Stimulated activated CD4-positive, alpha-beta T cell treated with anti-CD3 and anti-CD28 coated beads, TNF-alpha, amount 100 ng/mL, for 48 hours (primary cell): ENCODE measurements around the gene SELENBP1.
A peak's percentile ranks its signal among the peaks of the same experiment; 100 is the strongest.
"Not testable (repeated sequence)": the region's sequence is repeated elsewhere in the genome, so short reads cannot be mapped to it uniquely, and the experiment has no call there.

Source experiments
- DNase-seq, 3 donors: peaks; one replicate each; pipeline ENCODE4 v3.0.0-alpha.2; 2020; ENCODE audit warnings: low read depth in 3 of 3

Gene SELENBP1

DNA sequence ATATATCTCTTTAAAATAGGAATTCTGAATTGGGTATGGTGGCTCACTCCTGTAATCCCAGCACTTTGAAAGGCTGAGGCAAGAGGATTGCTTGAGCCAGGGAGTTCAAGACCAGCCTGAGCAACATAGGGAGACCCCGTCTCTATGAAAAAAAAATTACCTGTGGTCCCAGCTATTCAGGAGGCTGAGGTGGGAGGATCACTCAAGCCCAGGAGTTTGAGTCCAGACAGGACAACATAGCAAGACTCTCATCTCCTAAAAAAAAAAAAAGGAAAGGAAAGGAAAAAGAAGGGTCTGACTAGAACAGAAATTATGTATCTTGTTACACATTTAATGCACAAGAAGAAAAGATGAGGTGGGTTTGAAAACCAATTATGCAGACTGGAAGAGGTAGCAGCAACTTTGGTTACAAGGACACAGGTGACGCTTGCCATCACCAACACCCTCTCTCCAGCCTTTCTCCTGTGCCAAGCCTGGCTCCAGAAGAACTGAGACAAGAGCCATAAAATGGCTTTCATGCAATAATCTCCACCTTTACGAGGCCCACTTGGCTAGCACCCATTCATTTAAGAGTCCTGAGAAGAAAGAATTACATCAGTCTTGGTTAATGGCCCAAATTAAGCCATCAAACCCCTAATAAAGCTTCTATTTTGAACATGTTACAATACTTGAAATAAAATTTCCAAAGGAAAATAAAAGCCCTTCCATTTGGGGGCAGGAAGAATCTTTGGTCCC, 4.8 kb upstream of the SELENBP1 start:
- DNase-seq: no peak

DNA sequence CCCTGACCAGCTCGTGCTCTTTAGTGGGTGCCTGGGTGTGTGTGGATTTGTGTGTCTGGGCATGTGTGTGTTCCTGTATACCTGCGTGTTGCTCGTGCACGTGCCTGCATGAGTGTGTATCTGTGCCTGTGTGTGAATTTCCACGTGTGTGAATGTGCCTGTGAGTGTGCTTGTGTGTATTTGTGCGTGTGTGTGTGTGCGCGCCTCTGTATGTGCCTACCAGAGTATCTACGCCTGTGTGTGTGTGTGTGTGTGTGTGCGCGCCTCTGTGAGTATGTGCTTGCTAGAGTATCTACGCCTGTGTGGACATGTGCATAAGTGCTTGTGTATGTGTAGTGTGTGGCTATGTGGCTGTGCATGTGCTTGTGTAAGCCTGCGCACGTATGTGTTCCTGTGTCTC, 691 bp upstream of the SELENBP1 start:
- no peak for DNase-seq

GRCh38 chr1:151371370-151372057, 991 bp downstream of the SELENBP1 start:
- DNase-seq: no peak

GRCh38 chr1:151370211-151370911, 2.1 kb downstream of the SELENBP1 start:
- DNase-seq: no peak

- DNase-seq: no peak
These were observed 2.9 kb downstream of the SELENBP1 start for GRCh38 chr1:151369621-151370048.

DNA sequence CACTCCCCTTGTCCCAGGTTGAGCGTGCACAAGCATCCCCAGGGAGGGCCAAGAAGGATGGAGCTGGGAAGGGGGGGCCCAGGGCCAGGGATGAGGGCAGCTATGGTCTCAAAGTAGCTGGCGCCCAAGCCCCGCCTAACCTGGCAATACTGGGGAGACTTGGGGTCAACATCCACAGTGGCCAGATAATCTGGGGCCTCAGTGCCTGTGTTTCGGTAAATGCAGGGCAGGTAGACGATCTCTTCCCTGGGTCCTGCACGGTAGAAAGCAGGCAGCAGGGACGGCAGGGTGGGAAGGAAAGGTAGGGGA, 3.2 kb downstream of the SELENBP1 start:
- no peak for DNase-seq

DNA sequence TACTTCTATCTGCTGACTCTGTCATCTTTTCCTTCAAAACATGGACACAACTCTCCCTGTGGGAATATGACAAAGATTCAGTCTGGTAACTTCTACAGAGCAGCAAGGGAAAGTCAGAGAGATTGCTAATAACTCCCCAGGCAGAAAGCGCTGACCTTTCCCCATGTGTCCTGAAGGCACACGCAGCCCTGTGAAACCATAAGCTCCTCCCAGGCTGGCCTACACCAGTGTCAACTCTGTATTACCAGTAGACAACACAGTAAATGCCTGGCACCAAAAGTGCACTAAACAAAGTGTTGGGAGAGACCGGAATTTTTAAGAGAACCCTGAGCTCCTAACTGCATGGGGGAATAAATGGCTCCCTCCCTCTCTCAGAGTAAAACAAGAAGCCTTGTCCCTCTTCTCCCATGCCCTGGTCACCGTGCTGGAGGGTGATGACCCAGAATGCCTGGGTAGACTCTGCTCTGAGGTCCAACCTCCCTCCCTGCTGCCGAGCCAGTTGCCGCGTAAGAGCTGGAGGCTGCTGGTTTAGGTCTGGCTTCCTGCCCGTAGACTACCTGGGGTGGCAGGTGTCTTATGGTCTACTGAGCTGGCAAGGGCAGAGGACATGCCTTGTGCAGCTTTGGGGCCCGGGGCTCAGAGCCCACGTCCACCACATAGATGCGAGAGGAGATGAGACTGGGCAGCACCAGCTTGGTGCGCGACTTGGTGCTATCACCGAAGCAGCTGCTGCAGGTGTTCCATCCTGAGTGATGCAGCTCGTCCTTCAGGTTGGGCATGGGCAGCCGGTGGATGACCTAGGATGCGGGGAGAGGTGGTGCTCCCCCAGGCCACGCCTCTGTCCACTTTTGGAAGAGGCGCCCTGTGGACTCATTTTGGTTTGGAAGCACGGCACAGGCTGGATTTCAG, 3.9 kb downstream of the SELENBP1 start:
- DNase-seq: no peak

DNA sequence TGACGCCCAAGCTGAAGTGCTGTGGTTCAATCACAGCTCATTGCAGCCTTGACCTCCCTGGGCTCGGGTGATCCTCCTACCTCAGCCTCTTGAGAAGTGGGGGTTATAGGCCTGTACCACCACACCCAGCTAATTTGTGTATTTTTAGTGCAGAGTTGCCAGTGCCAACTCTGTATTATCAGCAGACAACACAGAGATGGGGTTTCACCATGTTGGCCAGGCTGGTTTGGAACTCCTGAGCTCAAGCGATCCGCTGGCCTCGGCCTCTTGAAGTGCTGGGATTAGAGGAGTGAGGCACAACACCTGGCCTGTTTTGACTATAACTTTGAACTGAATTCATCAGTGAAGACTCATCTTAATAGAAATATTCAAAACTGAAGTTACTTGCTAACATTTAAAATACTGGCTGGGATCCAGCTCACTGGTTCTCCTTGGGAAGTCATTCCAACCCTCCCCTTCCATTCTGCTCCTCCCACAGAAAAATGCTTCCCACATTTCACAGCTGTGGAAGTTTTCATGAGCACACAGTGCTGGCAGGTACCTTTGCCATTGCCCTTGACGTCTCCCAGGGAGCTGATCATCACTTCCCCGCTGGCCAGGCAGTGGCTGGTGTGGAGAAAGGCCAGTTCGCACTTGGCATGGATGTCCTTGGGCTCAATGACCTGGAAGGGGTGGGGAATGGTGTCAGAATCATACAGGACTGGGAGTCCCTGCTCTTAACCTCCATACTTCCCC, 4.7 kb downstream of the SELENBP1 start:
- DNase-seq: no peak

DNA sequence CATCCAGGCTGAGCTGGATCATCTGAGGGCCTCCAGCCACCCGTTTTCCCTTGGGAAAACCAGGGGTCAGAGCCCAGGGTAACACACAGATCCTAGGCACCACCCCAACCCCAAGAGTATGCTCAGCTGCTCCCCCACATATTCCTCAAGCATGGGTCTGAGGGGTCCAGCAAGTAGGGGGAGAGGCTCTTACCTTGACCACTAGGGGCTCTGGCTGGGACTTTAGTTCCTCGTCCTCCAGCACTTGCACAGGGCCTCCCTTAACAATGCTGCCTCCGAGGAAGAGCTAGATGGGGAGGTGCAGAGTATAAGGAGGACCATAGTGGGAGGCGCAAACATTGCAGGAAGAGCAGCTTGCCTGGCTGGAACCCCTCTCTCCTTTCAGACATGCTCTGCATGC, 7.5 kb downstream of the SELENBP1 start:
- no peak for DNase-seq

DNA sequence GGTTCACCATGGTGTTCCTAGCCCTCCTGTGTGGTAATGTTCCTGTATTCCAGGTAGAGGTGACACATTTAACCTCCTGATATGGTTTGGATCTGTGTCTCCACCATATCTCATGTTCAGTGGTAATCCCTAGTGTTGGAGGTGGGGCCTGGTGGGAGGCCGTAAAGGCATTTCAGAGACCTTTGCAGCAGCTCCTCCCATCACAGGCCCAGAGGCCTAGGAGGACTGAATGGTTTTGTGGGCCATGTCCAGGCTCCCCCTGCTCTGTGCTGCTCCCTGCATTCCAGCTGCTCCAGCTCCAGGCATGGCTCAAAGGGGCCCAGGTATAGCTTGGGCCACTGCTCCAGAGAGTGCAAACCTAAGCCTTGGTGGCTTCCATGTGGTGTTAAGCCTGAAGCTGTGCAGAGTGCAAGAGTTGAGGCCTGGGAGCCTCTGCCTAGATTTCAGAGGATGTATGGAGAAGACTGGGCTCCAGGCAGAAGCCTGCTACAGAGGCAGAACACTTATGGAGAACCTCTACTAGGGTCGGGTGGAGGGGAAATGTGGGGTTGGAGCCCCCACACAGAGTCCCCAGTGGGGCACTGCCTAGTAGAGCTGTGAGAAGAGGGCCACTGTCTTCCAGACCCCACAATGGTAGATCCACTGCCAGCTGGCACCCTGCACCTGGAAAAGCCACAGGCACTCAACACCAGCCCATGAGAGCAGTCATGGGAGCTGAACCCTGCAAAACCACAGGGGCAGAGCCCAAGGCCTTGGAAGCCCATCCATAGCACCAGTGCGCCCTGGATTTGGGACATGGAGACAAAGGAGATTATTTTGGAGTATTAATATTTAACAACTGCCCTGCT, 10.0 kb downstream of the SELENBP1 start:
- DNase-seq: no peak

DNA sequence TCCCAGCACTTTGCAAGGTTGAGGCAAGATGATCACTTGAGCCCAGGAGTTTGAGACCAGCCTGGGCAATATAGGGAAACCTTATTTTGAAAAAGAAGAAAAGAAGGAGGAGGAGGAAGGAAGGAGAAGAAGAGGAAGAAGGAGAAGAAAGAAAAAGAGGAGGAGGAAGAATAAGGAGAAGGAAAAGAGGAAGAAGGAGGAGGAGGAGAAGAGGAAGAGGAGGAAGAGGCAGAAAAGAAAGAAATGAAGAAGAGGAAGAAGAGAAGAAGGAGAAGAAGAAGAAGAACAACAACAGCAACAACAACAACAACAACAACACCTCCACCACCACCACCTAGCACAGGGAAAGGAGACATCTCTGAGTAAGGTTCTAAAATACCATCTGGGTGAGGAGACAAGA, 10.6 kb downstream of the SELENBP1 start:
- DNase-seq: no peak

- DNase-seq: no peak
These were observed 15.8 kb downstream of the SELENBP1 start for GRCh38 chr1:151356696-151357095.

DNA sequence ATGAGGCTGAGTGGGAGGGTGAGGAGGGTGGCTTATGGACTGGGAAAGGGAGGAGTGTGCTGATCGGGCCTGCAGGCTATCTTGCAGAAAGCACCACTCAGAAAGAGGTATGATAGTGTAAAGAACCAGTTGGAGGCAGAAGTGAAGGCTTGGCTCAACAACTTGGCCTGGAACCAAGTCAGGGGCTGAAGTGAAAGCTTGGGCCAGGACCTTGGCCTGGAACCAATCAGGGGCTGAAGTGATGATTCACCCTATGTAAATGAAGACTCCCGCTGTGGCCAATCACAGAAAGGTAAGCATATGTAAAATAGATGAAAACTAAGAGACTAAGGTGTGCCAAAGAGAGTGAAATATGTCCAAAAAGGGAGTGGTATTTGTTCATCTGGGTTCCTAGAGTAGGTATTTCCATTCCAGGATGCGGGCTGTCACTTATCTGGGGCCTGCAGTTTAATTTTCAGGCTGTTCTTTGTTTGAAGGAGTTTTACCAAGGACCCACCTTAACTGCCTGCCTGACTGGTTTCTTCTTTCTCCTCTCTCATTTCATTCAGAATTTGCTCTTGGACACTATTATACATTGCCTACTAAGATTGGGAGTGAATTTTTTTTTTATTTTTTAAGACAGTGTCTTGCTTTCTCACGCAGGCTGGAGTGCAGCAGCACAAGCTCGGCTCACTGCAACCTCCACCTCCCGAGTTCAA, 20.3 kb downstream of the SELENBP1 start:
- DNase-seq: no peak

GRCh38 chr1:151350323-151350722, 22.2 kb downstream of the SELENBP1 start:
- not testable (repeated sequence) for DNase-seq

DNA sequence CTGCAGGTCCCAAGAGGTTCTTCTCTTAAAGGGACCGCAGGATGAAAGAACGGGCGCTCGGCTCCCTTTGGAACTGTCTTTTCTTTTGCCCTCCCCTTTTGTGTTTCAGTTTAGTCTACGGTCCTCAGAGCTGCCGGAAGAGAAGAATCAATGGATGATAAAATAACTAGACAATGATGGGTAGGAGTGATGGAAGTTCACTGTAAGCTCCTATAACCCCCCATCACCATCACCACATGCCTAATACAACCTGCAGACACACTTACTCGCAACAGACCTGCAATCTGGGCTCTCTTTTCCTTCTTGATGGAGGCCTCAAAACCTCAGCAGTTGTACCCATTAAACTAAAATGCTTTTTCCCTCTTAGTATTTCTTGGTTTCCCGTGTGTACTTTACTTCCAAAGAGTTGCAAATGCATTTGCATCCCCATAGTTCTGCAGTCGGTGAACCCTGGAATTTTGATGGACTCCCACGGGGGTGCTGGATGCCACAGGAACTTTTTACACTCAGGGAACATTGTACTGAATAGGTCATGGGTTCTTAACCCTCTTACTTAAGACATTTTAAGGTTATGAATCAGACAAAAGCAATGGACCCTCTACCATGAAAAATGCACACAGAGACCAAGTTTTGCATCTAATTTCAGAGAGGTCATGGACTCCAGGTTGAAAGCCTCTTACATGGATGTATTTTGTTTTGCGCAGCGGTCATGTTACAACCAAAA, 24.8 kb downstream of the SELENBP1 start:
- DNase-seq: no peak

GRCh38 chr1:151346769-151347522, 25.6 kb downstream of the SELENBP1 start, which contains the start of gene RFX5:
TSS of gene RFX5 (minus strand) at chr1:151347252. CDS start at chr1:151346320, 932 bp downstream.
- DNase-seq: peak; percentile 87 to 92 (median 87)

DNA sequence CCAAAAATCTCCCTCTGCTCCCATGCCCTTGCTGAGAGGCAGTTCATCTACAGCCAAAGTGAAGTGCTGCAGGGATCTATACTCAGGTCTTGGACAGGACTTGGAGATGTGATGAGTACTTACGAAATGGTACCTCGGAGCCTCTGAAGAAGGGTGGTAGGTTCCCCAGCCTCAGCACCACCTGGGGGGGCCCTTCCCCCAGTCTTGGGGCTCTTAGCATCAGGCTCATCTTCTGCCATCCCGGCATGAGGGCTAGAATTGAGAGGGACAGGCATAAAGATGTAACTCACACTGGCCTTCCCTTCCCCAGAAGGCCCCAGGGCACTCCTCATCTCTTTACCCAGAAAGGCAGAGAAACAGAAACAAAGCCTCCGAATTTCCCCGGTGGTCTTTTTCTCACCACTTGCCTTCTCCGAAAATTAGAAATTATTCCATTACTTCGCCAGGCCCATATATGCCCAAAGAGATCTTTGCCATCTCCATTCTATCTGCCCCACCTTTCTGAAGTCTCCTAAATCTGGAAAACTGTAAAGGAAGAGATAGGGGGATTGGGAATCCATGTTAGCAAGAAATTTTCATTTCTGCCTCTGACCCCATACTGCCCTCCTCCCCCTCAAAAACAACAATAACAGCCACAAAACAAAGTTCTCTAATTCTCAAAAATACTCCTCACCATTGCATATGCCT, 26.3 kb downstream of the SELENBP1 start:
- DNase-seq: no peak

DNA sequence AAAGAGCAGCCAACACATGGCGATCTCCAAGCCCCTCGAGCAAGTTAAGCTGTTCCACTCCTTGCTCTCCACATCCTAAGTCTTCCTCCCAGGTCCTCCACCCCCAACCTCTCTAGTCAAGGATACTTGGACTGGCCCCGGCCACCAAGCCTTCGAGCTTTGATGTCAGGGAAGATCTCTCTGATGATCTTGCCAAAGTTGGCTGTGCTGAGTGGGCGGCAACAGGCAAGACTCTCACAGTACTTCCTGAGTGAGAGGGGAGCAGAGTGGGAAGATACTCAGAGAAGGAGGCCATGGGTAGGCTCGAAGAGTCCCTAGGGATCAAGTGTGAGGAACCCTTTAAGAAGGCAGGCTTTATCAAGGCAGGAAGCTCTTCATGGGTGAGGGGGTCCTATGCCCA, 28.2 kb downstream of the SELENBP1 start:
- DNase-seq: no peak
